Mesodermal cell (in vitro differentiated cells): ENCODE measurements around the gene NUBPL. TPM values are rescaled to one million over a fixed set of nuclear protein-coding genes. Genes with fewer than 3 reads are reported as not detected.

Experiments
- H3K27ac ChIP-seq: 2 replicates; pipeline ENCODE4 v1.7.0; 2013; ENCODE audit warnings: mild to moderate bottlenecking, low read depth, low read length, moderate library complexity; ENCODE audit not compliant: severe bottlenecking
- H3K36me3 ChIP-seq: 2 replicates; pipeline ENCODE4 v1.7.1; 2013; ENCODE audit warnings: mild to moderate bottlenecking, low read length, moderate library complexity; ENCODE audit not compliant: control insufficient read depth, insufficient read depth
- H3K4me1 ChIP-seq: one replicate; pipeline ENCODE4 v1.7.1; 2013; ENCODE audit warnings: mild to moderate bottlenecking, low read length; ENCODE audit not compliant: insufficient read depth, control insufficient read depth, poor library complexity, severe bottlenecking
- H3K4me3 ChIP-seq: 2 replicates; pipeline ENCODE4 v1.7.0; 2013; ENCODE audit warnings: low read length, control low read depth, mild to moderate bottlenecking; ENCODE audit not compliant: insufficient read depth, poor library complexity, severe bottlenecking; ENCODE audit errors: extremely low read depth
- H3K9me3 ChIP-seq: 2 replicates; pipeline ENCODE4 v1.7.1; 2013; ENCODE audit warnings: mild to moderate bottlenecking, low read length, moderate library complexity; ENCODE audit not compliant: control insufficient read depth
- WGBS, 2 experiments: methylation state at CpG; one replicate each; pipeline ENCODE4 v1.1.5; 2013; ENCODE audit warnings: missing lambda C conversion rate in 2 of 2; ENCODE audit not compliant: insufficient coverage in 2 of 2; 5-methylcytosine and 5-hydroxymethylcytosine counted together
- polyA plus RNA-seq, 2 experiments: library from polyadenylated mRNA; stranded (reverse); fragments of 50-300 nt; gene quantifications; one replicate each; pipeline ENCODE4 v1.2.3, GENCODE V29; 2013

NUBPL gene, protein sequence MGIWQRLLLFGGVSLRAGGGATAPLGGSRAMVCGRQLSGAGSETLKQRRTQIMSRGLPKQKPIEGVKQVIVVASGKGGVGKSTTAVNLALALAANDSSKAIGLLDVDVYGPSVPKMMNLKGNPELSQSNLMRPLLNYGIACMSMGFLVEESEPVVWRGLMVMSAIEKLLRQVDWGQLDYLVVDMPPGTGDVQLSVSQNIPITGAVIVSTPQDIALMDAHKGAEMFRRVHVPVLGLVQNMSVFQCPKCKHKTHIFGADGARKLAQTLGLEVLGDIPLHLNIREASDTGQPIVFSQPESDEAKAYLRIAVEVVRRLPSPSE
- 11.8 TPM for polyA plus RNA-seq (2013, experiment 1 of 2)
- 10.3 TPM for polyA plus RNA-seq (2013, experiment 2 of 2)

GRCh38 chr14:31561155-31561846, at the start of gene NUBPL:
Gene NUBPL (plus strand): TSS chr14:31561404. CDS start chr14:31561440, 36 bp downstream.
- Histone ChIP-seq H3K9me3 (no peaks in the 10 kb centered on the region), H3K4me1 (no peaks in the 10 kb centered on the region), H3K27ac (peak within 1 kb of the TSS; percentile 82), H3K4me3 (peak within 1 kb of the TSS; percentile 68), H3K36me3 (no peaks in the 10 kb centered on the region)
- 2 to 7% methylated on average over 27 to 28 of the region's 34 CpGs for WGBS, 2 experiments

- H3K4me1 ChIP-seq, result no peaks in the 10 kb centered on the region
- 93% methylated on average over 10 to 33 of the region's 33 CpGs for WGBS, 2 experiments
- H3K4me3 ChIP-seq, result no peak overlapping the region
- no peaks in the 10 kb centered on the region for H3K36me3 ChIP-seq
- no peak overlapping the region for H3K27ac ChIP-seq
- H3K9me3 ChIP-seq, result no peaks in the 10 kb centered on the region
Observed at GRCh38 chr14:31527087-31527486, 34.1 kb upstream of the NUBPL start.

DNA sequence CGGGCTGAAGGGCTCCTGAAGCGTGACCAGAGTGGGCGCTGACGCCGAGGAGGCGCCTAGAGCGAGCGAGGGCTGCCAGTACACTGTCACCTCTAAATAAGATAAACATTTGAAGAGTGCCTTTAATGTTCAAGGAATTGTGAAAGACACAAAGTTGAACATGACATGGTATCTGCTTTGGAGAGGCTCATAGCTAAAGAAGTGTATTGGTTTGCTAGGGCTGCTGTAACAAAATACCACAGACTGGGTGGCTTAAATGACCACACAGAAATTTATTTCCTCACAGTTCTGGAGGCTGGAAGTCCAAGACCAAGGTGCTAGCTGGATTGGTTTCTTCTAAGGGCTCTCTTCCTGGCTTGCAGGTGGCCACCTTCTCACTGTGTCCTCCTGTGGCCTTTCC, 33.7 kb upstream of the NUBPL start:
- H3K36me3 ChIP-seq, result no peaks in the 10 kb centered on the region

GRCh38 chr14:31529053-31529452, 32.2 kb upstream of the NUBPL start:
- WGBS, 2 experiments, result no CpG with 5 or more reads among the region's 1 CpG

More for the DNA sequence above, 33.7 kb upstream of the NUBPL start:
- H3K9me3 ChIP-seq, result no peaks in the 10 kb centered on the region
- no peak overlapping the region for H3K4me3 ChIP-seq
- 60 to 86% methylated on average over 1 of the region's 8 CpGs for WGBS, 2 experiments
- H3K27ac ChIP-seq, result no peak overlapping the region
- no peaks in the 10 kb centered on the region for H3K4me1 ChIP-seq

DNA sequence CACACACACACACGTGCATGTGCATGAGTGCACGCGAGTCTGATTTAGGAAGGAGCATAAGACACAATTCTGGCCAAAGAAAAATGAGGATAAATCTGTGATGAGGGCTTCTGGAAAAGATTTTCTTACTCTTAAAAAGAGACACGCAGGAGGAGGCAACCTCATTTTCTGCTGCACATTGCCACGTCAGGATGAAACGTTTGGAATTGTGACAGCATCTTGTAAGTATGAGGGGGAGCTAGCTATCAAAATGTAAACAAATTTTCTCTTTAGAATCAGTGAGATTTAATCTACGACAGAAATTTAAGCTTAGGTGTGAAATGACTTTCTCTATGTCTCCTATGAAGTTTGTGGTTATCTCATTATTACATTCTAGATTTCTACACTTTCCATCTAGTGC, 31.1 kb upstream of the NUBPL start:
- no peaks in the 10 kb centered on the region for H3K9me3 ChIP-seq
- H3K27ac ChIP-seq, result no peak overlapping the region
- no peaks in the 10 kb centered on the region for H3K36me3 ChIP-seq
- no peak overlapping the region for H3K4me3 ChIP-seq
- no peaks in the 10 kb centered on the region for H3K4me1 ChIP-seq
- WGBS, 2 experiments, result no CpG with 5 or more reads among the region's 7 CpGs

More at GRCh38 chr14:31529053-31529452, 32.2 kb upstream of the NUBPL start:
- Histone ChIP-seq H3K4me3 (no peak overlapping the region), H3K4me1 (no peaks in the 10 kb centered on the region), H3K27ac (no peak overlapping the region), H3K9me3 (no peaks in the 10 kb centered on the region), H3K36me3 (no peaks in the 10 kb centered on the region)

DNA sequence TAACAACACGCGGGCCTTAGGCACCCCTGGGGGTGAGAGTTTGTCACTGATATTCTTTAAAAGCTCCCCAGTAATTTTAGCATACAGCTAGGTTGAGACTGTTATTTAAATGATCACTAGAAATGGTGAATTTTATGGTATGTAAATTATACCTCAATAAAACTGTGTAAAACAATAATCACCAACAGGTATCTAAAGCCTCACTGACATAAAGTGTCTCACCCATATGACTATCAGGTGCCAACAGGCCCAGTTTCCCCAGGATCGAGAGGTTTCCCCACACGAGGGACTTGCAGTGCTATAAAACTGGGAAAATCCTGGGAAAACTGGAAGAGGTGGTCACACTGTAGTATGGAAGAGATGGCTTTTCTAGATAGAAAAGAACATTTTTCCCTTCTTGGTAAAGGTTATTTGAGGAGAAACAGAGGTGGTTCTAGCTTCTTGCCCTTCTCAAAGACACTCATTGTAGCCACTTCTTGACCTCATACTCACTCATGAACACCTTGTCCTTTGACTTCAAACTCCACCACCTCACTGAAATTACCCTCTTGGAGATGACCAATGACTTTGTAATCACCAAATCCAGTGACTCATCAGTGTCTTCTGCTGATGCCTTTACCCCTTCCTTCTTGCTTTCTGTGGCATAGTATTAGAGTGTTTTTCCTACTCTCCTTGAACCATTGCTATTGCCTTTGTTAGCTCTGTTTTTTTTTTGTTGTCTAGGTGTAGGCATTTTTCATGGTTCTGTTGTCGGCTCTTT, 24.8 kb upstream of the NUBPL start:
- H3K36me3 ChIP-seq, result no peaks in the 10 kb centered on the region
- H3K4me3 ChIP-seq, result no peak overlapping the region
- WGBS, 2 experiments, result 60% methylated on average over 1 of the region's 5 CpGs; no CpG with 5 or more reads in 1 of the 2 experiments
- no peak overlapping the region for H3K27ac ChIP-seq
- no peaks in the 10 kb centered on the region for H3K9me3 ChIP-seq
- no peaks in the 10 kb centered on the region for H3K4me1 ChIP-seq

DNA sequence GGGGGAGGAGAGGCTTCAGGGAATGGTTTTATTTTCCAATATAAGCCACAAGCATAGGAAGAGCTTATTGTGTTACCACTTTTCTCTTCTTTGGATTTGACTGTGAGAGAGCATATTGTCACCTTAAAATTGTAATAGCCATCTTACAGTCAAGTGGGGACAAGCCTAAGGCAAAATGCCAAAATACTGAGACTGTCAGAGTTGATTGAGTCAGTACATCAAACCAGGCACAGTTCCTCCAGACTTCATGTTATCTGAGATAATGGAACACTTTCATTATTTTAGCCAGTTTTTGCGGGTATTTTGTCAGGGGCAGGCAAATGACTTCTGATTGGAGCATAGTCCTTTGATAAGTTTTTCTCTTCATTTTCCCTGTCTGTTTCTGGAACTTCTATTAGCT, 19.5 kb upstream of the NUBPL start:
- Histone ChIP-seq H3K4me3 (no peak overlapping the region), H3K27ac (no peak overlapping the region), H3K36me3 (no peaks in the 10 kb centered on the region), H3K4me1 (no peaks in the 10 kb centered on the region), H3K9me3 (no peaks in the 10 kb centered on the region)
- no CpG with 5 or more reads among the region's 1 CpG for whole genome bisulfite sequencing, 2 experiments

DNA sequence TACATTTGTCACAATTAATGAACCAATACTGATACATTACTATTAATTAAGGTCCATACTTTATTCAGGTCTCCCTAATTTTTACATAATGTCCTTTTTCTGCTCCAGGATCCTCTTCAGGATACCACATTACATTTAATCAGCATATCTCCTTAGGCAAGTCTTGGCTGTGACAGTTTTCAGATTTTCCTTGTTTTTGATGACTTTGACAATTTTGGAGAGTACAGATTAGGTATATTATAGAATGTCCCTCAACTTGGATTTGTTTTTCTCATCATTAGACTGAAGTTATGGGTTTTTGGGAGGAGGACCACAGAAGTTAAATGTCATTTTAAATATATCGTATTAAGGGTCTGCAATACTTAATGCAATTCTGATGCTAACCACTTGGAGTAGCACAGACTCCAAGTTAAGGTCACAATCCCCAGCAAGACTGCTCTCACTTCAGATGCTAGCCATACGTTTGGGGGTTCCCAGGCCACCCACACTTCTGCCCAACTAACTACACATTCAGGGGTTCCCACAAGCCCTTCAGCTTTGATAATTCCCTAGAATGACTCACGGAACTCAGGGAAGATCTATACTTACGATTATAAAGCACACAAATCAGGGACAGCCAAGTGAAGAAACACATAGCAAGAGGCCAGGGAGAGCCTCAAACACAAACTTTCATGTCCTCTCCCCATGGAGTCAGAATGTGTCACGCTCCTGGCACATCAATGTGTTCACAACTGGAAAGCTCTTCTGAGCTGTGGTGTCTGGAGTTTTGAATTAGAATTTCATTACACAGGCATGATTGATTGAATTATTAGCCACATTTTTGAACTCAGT, 17.0 kb upstream of the NUBPL start:
- no peak overlapping the region for H3K4me3 ChIP-seq
- 59 to 88% methylated on average over 1 to 2 of the region's 5 CpGs for WGBS, 2 experiments
- H3K4me1 ChIP-seq, result no peaks in the 10 kb centered on the region
- no peak overlapping the region for H3K27ac ChIP-seq
- H3K36me3 ChIP-seq, result no peaks in the 10 kb centered on the region
- H3K9me3 ChIP-seq, result no peaks in the 10 kb centered on the region

DNA sequence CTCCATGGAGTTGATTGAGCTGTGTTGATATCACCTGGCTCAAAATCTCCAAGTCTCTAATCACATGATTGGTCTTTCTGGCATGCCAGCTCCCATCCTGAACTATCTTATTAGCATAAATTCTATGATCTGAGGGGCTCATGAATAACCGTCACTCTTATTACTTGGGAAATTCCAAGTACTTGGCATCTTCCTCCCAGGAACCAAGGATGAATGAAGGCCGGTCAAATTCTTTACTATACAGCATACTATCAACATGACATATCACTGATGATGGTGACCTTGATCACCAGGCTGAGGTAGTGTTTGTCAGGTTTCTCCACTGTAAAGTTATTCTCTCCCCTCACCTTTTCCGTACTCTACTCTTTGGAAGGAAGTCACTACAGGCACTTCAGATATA, 16.4 kb upstream of the NUBPL start:
- H3K9me3 ChIP-seq, result no peaks in the 10 kb centered on the region
- WGBS, 2 experiments, result 100% methylated on average over 1 to 2 of the region's 3 CpGs
- no peak overlapping the region for H3K27ac ChIP-seq
- H3K4me3 ChIP-seq, result no peak overlapping the region
- no peaks in the 10 kb centered on the region for H3K4me1 ChIP-seq
- H3K36me3 ChIP-seq, result no peaks in the 10 kb centered on the region

DNA sequence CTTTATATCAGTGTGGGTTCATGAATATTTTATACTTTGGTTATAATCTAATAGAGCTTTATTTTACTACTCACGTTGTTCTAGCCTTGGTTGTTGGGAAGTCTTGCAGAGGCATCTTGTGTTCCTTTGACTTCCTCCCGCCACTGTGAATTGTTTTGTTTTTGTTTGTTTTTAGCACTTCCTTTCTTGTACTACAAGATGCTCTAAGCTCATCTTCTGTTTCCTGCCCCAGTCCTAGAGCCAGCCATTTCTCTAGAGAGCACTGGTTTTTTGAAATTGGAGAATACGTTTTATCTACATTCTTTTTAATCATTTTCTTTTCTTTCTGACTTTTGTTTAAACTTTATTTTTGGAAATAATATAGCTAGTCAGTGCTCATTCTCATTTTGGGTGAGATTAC, 15.9 kb upstream of the NUBPL start:
- Histone ChIP-seq H3K27ac (no peak overlapping the region), H3K9me3 (no peaks in the 10 kb centered on the region), H3K4me3 (no peak overlapping the region), H3K4me1 (no peaks in the 10 kb centered on the region), H3K36me3 (no peaks in the 10 kb centered on the region)
- no CpG with 5 or more reads among the region's 3 CpGs for WGBS, 2 experiments
